Middle frontal gyrus (tissue), 1 donor: ENCODE results near the gene FRMPD2.
"Not testable (repeated sequence)": the region's sequence is repeated elsewhere in the genome, so short reads cannot be mapped to it uniquely, and the experiment has no call there.

ENCODE experiments used
- DNase-seq: peaks from one replicate; pipeline ENCODE4 v3.0.0-alpha.2; 2015; ENCODE audit warnings: low spot score; ENCODE audit errors: extremely low spot score

The FRMPD2 gene

GRCh38 chr10:48251525-48252353 is 22.8 kb downstream of the FRMPD2 start:
- no peak for DNase-seq

- no peak for DNase-seq
Measured at GRCh38 chr10:48251152-48251524, 23.4 kb downstream of the FRMPD2 start.

GRCh38 chr10:48249763-48250351 is 24.6 kb downstream of the FRMPD2 start:
- no peak for DNase-seq

GRCh38 chr10:48249004-48249762 is 25.3 kb downstream of the FRMPD2 start:
- no peak for DNase-seq

DNA sequence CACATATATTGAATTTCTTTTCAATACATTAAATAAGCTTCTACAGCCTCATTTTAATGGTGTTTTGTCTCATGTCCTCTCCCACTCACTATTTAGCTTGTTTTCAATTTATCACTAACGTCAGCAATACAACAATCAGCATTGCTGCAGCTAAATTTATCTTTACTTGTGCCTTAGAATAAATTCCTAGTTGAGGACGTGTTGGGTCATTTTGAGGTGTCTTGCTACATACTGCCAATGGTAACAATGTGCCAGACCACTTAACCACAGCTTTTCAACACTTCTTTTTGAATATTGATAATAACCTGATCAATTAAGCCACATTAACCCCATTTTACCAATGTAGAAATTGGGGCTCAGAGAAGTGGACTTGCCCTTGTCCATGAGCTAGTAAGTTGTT is 26.0 kb downstream of the FRMPD2 start:
- DNase-seq = no peak

GRCh38 chr10:48247680-48248079 is 26.8 kb downstream of the FRMPD2 start:
- DNase-seq = no peak

GRCh38 chr10:48246501-48246900 is 28.0 kb downstream of the FRMPD2 start:
- no peak for DNase-seq

DNA sequence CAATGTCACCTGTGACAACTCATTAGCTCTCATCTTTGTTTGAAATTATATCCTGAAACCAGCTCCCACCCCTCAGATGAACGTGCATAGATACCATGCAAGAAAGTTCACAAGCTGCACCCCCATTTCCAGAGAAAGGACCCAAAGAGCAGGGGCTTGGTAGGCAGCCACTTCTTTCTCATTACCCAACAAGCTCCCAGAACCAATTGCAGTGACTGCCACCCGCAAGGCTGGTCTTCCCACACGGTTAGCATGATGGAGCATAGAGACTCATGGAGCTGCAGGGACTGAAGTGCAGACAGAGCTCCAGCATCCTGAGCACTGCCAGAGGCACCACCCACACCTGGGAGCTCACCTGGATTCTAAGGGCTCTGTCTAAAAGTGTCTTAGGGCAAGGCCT is 28.5 kb downstream of the FRMPD2 start:
- DNase-seq = no peak

DNA sequence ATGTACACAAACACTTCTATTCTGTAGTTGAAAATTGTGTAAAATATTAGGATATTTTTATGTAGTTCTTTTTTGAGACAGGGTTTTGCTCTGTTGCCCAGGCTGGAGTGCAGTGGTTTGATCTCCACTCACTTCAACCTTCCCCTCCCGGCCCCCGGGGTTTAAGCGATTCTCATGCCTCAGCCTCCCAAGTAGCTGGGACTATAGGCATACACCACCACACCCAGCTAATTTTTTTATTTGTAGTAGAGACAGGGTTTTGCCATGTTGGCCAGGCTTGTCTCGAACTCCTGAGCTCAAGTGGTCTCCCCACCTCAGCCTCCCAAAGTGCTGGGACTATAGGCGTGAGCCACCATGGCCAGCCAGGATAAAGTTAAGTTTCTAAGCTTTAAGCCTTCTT is 30.6 kb downstream of the FRMPD2 start:
- DNase-seq = not testable (repeated sequence)

DNA sequence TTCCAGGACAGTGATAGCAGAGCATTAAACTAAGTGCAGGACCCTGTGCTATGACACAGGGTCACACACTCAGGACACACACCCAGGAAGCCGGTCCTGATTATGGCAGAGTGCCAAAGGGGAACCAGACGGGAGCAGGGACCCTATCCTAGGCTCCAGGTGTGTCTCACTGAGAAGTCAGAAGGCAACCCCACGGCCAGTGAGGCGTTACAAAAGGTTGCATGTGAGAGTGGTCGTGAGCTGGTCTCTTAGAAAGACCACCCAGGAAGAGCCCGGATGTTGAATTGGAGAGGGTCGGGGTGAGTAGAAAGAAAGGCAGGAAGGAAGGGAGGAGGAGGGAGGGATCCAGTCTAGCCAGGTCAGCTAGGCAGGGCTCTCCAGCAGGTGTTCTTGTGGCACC is 31.0 kb downstream of the FRMPD2 start:
- no peak for DNase-seq

GRCh38 chr10:48242171-48242904 is 32.2 kb downstream of the FRMPD2 start:
- no peak for DNase-seq

GRCh38 chr10:48241332-48241731 is 33.2 kb downstream of the FRMPD2 start:
- DNase-seq = no peak

GRCh38 chr10:48240196-48240595 is 34.3 kb downstream of the FRMPD2 start:
- no peak for DNase-seq

- no peak for DNase-seq
Measured at GRCh38 chr10:48239618-48240017, 34.9 kb downstream of the FRMPD2 start.

DNA sequence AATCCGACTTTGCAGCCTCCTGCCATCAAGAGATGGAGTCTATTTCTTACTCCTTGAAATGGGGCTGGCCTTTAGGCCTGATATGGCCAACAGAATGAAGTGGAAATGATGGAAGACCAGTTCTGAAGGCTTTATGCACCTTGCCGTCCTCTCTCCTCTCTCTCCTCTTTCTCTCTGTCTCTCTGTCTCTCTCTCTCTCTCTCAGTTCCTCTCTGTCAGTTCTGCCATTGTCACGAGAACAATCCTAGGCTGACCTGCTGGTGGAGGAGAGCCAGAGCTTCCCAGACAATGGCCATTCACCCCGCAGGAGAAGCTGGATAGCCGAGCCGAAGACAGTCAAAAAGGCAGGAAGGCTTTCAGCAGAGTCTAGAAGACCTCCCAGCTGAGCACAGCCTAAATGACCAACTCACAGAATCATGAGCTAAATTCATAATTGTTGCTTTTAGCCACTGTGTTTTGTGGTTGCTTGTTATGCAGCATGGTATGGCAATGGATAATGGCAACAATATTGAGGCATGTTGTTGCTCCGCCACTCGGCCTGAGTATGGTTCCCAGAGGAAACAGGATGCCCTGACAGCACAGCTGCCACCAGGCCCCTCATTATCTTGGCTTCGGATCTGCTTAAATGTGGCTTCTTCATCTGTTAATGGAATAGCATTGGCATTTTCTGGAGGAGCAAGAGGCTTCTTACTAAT is 35.5 kb downstream of the FRMPD2 start:
- DNase-seq = no peak

DNA sequence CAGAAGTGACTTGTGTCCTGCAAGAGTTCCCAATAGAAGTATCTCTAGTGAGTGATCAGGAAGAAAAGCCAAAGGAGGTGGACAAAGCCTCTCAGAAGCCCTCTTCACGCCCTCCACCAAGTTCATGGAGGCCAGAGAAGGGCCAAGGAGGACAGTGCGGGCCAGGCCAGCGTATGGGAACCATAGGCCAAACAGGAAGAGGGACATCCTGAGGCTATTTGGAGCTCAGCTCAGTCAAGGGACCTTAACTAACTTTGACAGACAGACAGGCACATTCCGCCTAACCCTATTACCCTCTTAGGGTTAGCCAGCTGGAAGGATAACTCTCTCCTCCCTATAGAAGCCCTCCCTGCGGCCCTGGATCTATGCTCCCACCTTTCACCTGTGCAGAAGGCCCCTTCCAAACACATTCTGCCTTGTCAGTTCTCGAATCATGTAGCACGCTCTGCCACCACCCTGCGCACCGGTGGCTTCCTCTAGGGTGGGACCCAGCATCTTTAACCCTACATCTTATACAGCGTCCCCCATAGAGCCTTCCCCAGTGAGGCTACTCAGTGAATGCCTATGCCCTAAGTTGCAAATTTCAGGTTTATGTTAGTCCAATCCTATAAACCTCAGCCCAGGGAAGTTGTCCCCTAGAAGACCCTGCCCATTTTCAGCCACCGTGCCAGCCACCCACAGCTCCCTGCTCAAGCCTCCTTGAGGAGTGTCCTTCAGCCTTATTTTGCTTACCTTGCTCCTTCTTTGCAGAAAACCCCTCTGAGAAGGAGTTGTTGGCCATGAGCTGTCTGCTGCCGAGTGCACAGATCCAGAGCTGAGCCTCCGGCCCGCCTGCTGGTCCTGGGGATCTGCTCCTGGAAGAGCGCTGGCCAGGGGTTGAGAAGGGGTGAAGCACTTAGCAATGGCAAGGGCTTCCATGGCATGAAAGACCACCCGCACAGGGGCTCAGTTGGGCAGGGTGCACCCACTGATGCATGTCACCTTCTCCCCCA is 36.9 kb downstream of the FRMPD2 start:
- DNase-seq = no peak

GRCh38 chr10:48236199-48236621 is 38.3 kb downstream of the FRMPD2 start:
- DNase-seq = no peak

DNA sequence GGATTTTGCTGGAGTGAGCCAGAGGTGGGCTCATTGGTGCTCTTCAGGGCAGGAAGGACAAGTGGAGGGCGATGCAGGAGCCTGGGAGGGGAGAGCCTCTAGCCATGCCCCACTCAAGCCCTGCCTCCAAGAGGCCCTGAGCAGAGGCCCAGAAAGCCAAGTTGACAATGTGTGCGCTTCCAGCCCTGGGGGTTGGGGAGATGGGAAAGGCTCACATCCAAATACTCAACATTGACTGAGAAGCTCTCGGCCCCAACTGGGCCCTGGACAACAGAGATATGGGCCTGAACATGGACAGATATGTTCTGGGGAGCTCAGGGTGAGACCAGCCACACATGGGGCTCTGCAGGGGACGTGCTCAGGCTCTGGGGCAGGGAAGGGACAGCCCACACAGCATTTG is 39.0 kb downstream of the FRMPD2 start:
- DNase-seq = no peak

DNA sequence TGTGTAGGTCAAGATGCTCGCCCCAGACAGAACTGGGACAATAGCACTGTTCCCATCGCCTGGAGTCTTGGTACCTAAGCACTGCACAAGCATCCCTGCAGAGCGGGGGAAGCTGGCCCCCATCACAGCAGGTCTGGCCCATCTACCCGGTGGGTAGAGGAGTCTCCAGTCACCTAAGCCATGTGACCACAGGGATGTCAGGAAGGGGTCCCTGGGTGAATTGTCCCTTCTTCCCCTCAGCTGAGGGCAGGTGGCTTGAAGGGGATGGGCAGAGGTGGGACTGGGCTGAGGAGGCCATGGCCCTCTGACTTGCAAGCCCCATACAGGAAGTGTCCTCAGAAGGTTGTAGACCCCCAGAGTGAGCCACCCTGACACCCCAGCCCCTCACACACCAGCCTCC is 39.7 kb downstream of the FRMPD2 start:
- DNase-seq = no peak

GRCh38 chr10:48234295-48234694 is 40.2 kb downstream of the FRMPD2 start:
- DNase-seq = no peak
